HEK293 (cell line): Measurements from ENCODE around the gene PAK2.

ENCODE experiments used
- CTCF ChIA-PET: fragments of 350-600 bp; formaldehyde crosslinking; extraction: SDS; loops from one replicate; lab custom pipeline; 2021; ENCODE audit warnings: antibody characterized with exemption; lab: Yijun Ruan, JAX
- POLR2A ChIA-PET: fragments of 300-600 bp; formaldehyde crosslinking; extraction: SDS; loops from one replicate; lab custom pipeline; 2020; ENCODE audit warnings: antibody characterized with exemption, inconsistent platforms; lab: Yijun Ruan, JAX
- H3K27ac ChIP-seq: fragments of 200-500 bp; sonication (Bioruptor generic); 2 replicates; pipeline ENCODE4 v1.5.1; 2014; ENCODE audit warnings: low read depth, low read length, control low read depth, inconsistent platforms; ENCODE audit errors: extremely low read depth
- H3K36me3 ChIP-seq, 2 experiments: fragments of 200-500 bp in 1 of 2; sonication (Bioruptor generic) in 1 of 2; 1 replicate in 1 of 2; 2 replicates in 1 of 2; pipeline ENCODE4 v1.5.1; 2014 to 2017; ENCODE audit warnings: inconsistent platforms in 2 of 2, low read length in 2 of 2; ENCODE audit not compliant: control insufficient read depth in 2 of 2, insufficient read depth in 1 of 2
- H3K4me1 ChIP-seq: fragments of 200-500 bp; sonication (Bioruptor generic); 2 replicates; pipeline ENCODE4 v1.5.1; 2014; ENCODE audit warnings: mild to moderate bottlenecking, low read length, inconsistent platforms; ENCODE audit not compliant: control insufficient read depth, insufficient read depth
- H3K4me3 ChIP-seq: 2 replicates; pipeline ENCODE4 v1.5.1; 2011; ENCODE audit warnings: low read depth, mild to moderate bottlenecking, control low read depth, low read length, moderate library complexity
- H3K9me3 ChIP-seq: fragments of 200-500 bp; sonication (Bioruptor generic); 2 replicates; pipeline ENCODE4 v1.5.1; 2014; ENCODE audit warnings: low read depth, low read length, inconsistent platforms; ENCODE audit not compliant: control insufficient read depth, insufficient read depth
- ZFHX2 ChIP-seq: fragments of 450-650 bp; formaldehyde crosslinking; conservative IDR thresholded peaks from 2 replicates; pipeline ENCODE4 v1.5.1; 2016; ENCODE audit warnings: missing biosample characterization, missing genetic modification characterization
- ZNF112 ChIP-seq: fragments of 450-650 bp; formaldehyde crosslinking; IDR thresholded peaks from 2 replicates; pipeline ENCODE4 v1.5.0; 2017; ENCODE audit warnings: missing biosample characterization, missing genetic modification characterization
- ZNF555 ChIP-seq: fragments of 450-650 bp; formaldehyde crosslinking; conservative IDR thresholded peaks from 2 replicates; pipeline ENCODE4 v1.5.1; 2017; ENCODE audit warnings: missing biosample characterization, mild to moderate bottlenecking, missing genetic modification characterization, inconsistent platforms
- TF ChIP-seq, protein P1 (sequence below): fragments of 450-650 bp; formaldehyde crosslinking; IDR thresholded peaks from 2 replicates; pipeline ENCODE4 v1.5.1; 2016; ENCODE audit warnings: missing biosample characterization, missing genetic modification characterization
- TF ChIP-seq, protein P2 (sequence below): fragments of 450-650 bp; formaldehyde crosslinking; IDR thresholded peaks from 2 replicates; pipeline ENCODE4 v1.5.1; 2016; ENCODE audit warnings: missing biosample characterization, missing genetic modification characterization
- TF ChIP-seq, protein P3 (sequence below): fragments of 450-650 bp; formaldehyde crosslinking; optimal IDR thresholded peaks from 2 replicates; pipeline ENCODE3; 2016; ENCODE audit warnings: missing biosample characterization, mild to moderate bottlenecking, missing genetic modification characterization
- TF ChIP-seq, protein P4 (sequence below): fragments of 450-650 bp; formaldehyde crosslinking; IDR thresholded peaks from 2 replicates; pipeline ENCODE4 v1.5.1; 2016; ENCODE audit warnings: missing biosample characterization, missing genetic modification characterization, borderline replicate concordance
- TF ChIP-seq, protein P5 (sequence below): fragments of 450-650 bp; formaldehyde crosslinking; IDR thresholded peaks from 2 replicates; pipeline ENCODE4 v1.5.1; 2016; ENCODE audit warnings: missing biosample characterization, missing genetic modification characterization
- TF ChIP-seq, protein P6 (sequence below): fragments of 450-650 bp; formaldehyde crosslinking; IDR thresholded peaks from 2 replicates; pipeline ENCODE4 v1.5.1; 2017; ENCODE audit warnings: missing biosample characterization, missing genetic modification characterization

Gene PAK2

DNA sequence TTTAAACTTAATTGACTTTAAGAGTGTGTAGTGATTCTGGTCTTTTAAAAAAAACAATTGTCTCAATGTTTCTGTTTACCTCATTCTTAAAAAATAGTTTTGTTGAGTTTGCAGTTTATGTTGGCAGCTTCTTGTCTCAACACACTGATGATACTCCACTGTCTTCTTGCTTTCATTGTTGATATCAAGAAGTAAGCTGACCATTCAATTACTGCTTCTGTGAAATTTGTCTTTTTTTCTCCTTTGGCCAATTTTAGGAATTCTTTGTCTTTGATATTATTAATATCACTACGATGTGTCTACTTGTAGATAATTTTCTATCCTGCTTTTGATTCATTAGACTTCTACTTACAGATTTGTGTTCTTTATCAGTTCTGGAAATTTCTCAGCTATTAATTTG, 31.4 kb downstream of the PAK2 start (continued):
- TF ChIP-seq, protein P1, sequence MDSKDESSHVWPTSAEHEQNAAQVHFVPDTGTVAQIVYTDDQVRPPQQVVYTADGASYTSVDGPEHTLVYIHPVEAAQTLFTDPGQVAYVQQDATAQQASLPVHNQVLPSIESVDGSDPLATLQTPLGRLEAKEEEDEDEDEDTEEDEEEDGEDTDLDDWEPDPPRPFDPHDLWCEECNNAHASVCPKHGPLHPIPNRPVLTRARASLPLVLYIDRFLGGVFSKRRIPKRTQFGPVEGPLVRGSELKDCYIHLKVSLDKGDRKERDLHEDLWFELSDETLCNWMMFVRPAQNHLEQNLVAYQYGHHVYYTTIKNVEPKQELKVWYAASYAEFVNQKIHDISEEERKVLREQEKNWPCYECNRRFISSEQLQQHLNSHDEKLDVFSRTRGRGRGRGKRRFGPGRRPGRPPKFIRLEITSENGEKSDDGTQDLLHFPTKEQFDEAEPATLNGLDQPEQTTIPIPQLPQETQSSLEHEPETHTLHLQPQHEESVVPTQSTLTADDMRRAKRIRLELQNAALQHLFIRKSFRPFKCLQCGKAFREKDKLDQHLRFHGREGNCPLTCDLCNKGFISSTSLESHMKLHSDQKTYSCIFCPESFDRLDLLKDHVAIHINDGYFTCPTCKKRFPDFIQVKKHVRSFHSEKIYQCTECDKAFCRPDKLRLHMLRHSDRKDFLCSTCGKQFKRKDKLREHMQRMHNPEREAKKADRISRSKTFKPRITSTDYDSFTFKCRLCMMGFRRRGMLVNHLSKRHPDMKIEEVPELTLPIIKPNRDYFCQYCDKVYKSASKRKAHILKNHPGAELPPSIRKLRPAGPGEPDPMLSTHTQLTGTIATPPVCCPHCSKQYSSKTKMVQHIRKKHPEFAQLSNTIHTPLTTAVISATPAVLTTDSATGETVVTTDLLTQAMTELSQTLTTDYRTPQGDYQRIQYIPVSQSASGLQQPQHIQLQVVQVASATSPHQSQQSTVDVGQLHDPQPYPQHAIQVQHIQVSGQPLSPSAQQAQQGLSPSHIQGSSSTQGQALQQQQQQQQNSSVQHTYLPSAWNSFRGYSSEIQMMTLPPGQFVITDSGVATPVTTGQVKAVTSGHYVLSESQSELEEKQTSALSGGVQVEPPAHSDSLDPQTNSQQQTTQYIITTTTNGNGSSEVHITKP (tag by site-specific recombination): no peak
- TF ChIP-seq ZNF555 (tag by site-specific recombination): no peak
- TF ChIP-seq, protein P2, sequence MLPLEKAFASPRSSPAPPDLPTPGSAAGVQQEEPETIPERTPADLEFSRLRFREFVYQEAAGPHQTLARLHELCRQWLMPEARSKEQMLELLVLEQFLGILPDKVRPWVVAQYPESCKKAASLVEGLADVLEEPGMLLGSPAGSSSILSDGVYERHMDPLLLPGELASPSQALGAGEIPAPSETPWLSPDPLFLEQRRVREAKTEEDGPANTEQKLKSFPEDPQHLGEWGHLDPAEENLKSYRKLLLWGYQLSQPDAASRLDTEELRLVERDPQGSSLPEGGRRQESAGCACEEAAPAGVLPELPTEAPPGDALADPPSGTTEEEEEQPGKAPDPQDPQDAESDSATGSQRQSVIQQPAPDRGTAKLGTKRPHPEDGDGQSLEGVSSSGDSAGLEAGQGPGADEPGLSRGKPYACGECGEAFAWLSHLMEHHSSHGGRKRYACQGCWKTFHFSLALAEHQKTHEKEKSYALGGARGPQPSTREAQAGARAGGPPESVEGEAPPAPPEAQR (tag by site-specific recombination): no peak
- TF ChIP-seq ZFHX2 (tag by site-specific recombination): no peak
- TF ChIP-seq, protein P3, sequence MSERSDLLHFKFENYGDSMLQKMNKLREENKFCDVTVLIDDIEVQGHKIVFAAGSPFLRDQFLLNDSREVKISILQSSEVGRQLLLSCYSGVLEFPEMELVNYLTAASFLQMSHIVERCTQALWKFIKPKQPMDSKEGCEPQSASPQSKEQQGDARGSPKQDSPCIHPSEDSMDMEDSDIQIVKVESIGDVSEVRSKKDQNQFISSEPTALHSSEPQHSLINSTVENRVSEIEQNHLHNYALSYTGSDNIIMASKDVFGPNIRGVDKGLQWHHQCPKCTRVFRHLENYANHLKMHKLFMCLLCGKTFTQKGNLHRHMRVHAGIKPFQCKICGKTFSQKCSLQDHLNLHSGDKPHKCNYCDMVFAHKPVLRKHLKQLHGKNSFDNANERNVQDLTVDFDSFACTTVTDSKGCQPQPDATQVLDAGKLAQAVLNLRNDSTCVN (tag by site-specific recombination): no peak
- TF ChIP-seq, protein P4, sequence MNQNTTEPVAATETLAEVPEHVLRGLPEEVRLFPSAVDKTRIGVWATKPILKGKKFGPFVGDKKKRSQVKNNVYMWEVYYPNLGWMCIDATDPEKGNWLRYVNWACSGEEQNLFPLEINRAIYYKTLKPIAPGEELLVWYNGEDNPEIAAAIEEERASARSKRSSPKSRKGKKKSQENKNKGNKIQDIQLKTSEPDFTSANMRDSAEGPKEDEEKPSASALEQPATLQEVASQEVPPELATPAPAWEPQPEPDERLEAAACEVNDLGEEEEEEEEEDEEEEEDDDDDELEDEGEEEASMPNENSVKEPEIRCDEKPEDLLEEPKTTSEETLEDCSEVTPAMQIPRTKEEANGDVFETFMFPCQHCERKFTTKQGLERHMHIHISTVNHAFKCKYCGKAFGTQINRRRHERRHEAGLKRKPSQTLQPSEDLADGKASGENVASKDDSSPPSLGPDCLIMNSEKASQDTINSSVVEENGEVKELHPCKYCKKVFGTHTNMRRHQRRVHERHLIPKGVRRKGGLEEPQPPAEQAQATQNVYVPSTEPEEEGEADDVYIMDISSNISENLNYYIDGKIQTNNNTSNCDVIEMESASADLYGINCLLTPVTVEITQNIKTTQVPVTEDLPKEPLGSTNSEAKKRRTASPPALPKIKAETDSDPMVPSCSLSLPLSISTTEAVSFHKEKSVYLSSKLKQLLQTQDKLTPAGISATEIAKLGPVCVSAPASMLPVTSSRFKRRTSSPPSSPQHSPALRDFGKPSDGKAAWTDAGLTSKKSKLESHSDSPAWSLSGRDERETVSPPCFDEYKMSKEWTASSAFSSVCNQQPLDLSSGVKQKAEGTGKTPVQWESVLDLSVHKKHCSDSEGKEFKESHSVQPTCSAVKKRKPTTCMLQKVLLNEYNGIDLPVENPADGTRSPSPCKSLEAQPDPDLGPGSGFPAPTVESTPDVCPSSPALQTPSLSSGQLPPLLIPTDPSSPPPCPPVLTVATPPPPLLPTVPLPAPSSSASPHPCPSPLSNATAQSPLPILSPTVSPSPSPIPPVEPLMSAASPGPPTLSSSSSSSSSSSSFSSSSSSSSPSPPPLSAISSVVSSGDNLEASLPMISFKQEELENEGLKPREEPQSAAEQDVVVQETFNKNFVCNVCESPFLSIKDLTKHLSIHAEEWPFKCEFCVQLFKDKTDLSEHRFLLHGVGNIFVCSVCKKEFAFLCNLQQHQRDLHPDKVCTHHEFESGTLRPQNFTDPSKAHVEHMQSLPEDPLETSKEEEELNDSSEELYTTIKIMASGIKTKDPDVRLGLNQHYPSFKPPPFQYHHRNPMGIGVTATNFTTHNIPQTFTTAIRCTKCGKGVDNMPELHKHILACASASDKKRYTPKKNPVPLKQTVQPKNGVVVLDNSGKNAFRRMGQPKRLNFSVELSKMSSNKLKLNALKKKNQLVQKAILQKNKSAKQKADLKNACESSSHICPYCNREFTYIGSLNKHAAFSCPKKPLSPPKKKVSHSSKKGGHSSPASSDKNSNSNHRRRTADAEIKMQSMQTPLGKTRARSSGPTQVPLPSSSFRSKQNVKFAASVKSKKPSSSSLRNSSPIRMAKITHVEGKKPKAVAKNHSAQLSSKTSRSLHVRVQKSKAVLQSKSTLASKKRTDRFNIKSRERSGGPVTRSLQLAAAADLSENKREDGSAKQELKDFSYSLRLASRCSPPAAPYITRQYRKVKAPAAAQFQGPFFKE (tag by site-specific recombination): no peak
- TF ChIP-seq, protein P5, sequence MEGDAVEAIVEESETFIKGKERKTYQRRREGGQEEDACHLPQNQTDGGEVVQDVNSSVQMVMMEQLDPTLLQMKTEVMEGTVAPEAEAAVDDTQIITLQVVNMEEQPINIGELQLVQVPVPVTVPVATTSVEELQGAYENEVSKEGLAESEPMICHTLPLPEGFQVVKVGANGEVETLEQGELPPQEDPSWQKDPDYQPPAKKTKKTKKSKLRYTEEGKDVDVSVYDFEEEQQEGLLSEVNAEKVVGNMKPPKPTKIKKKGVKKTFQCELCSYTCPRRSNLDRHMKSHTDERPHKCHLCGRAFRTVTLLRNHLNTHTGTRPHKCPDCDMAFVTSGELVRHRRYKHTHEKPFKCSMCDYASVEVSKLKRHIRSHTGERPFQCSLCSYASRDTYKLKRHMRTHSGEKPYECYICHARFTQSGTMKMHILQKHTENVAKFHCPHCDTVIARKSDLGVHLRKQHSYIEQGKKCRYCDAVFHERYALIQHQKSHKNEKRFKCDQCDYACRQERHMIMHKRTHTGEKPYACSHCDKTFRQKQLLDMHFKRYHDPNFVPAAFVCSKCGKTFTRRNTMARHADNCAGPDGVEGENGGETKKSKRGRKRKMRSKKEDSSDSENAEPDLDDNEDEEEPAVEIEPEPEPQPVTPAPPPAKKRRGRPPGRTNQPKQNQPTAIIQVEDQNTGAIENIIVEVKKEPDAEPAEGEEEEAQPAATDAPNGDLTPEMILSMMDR: no peak

DNA sequence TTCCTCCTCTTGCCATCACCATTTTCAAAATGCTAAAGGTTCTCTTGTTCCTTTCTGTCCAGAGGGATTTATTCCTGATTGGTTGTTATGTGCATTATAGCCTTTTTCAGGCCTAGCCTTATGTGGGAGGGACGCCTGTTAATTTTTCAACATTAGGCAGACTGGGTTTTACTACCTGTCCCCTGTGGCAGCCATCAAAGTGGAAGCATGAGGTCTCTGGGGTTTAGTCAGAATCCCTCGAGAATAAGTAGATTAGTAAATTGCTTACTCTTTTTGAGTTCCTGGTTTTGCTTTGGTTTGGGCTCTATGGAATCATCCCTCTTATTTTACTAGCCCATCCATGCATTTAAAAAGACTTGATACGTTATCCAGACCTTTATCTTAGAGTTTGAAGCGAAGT, 32.4 kb downstream of the PAK2 start:
- TF ChIP-seq ZNF112: no peak
- TF ChIP-seq, protein P6, sequence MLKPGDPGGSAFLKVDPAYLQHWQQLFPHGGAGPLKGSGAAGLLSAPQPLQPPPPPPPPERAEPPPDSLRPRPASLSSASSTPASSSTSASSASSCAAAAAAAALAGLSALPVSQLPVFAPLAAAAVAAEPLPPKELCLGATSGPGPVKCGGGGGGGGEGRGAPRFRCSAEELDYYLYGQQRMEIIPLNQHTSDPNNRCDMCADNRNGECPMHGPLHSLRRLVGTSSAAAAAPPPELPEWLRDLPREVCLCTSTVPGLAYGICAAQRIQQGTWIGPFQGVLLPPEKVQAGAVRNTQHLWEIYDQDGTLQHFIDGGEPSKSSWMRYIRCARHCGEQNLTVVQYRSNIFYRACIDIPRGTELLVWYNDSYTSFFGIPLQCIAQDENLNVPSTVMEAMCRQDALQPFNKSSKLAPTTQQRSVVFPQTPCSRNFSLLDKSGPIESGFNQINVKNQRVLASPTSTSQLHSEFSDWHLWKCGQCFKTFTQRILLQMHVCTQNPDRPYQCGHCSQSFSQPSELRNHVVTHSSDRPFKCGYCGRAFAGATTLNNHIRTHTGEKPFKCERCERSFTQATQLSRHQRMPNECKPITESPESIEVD (tag by site-specific recombination): peak; percentile 56
- Histone ChIP-seq H3K4me3 (no peak overlapping the region), H3K9me3 (no peaks in the 10 kb centered on the region), H3K4me1 (peaks cover 4% of the 10 kb centered on the region; the same call in 1 of the 2 replicates), H3K36me3 (peaks cover 0 to 5% of the 10 kb centered on the region in 2 experiments; a peak in 1 of 3 replicates), H3K27ac (no peak overlapping the region)
- CTCF ChIA-PET: no interaction called here
- POLR2A ChIA-PET: no interaction called here
